NOMO-1 treated with dmso at 0.1 percent for 144 hours (cell line): ENCODE data around the gene STOX1.
"Not testable (repeated sequence)": the region's sequence is repeated elsewhere in the genome, so short reads cannot be mapped to it uniquely, and the experiment has no call there.

Source experiments
- DNase-seq: peaks from one replicate; lab custom pipeline; 2025; ENCODE audit not compliant: unreplicated experiment; lab: John Stamatoyannopoulos, UW

The STOX1 gene

GRCh38 chr10:68877482-68878110 is 50.3 kb downstream of the STOX1 start:
- DNase-seq, result no peak

GRCh38 chr10:68878496-68878895 is 51.2 kb downstream of the STOX1 start:
- DNase-seq, result no peak

GRCh38 chr10:68879628-68880027 is 52.3 kb downstream of the STOX1 start:
- no peak for DNase-seq

DNA sequence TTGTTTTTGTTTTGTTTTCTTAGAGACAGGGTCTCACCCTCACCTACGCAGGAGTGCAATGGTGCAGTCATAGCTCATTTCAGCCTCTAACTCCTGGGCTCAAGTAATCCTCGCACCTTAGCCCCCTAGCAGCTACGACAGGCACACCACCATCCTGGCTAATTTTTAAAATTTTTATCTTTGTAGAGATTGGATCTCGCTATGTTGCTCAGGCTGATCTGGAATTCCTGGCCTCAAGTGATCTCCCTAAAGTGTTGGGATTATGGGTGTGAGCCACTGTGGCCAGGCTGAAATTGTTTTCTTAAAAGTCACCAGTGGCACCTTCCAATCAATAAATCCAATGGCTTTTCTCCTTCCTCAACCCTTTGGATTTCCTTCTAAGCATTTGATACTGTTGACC is 52.9 kb downstream of the STOX1 start:
- no peak for DNase-seq

DNA sequence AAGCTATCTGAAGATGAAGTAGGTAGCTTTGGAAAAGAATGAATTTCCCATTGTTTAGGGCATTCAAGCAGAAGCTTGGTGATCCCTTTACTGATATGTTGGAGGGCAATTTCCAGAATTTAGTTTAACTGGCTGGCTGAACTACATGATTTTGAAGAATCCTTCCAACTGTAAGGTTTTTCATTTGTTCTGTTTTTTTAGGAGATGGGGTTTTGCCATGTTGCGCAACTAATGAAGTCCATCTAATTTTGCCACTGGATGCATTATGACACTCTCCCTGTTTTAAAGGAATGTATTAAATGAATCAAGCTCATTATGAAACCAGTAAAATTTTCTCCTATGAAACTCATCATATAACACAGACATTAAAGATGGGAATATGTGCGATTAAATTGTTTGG is 67.7 kb downstream of the STOX1 start:
- DNase-seq, result no peak

DNA sequence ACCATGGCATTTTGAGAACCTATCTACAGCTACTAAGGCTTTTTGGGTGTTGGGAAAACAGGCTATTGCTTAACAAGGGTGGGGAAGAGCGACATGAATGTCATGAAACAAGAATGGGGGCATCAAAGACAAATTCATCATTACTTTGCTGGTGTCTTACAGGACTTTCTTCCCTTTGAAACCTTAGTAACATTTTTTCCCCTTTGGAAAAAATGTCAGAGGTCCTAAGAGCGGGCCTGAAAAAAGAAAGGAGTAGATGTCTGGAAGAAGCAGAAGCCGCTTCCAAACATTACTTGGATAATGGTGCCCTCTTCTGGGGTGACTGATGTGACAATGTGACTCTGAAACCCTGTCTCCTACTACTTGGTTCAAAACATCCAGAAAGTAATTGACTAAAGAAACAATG is 70.0 kb downstream of the STOX1 start:
- DNase-seq, result peak; percentile 58

DNA sequence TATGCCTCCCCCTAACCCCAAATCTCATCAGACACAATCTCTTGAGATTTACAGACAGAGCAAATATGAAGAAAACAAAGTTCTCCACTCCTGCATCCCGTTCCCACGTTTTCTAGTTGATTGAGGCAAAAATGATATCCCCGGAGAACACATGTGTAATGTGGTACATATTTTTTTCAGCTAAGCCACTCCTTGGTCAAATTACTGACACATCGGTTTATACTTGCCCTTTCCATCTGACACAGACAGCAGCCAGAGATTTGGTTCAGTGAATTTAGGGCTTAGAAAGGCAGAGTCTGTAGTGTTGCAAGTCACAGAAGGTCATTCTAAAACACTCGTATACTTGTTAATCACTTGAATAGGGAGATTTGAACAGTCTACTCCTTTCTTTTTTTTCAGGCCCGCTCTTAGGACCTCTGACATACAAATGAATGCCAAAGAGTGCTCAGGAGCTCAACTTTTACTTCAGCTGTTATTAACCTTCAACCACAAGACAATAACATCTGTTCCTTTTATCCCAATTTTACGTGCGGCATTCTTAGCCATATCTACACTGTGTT is 71.9 kb downstream of the STOX1 start:
- no peak for DNase-seq

DNA sequence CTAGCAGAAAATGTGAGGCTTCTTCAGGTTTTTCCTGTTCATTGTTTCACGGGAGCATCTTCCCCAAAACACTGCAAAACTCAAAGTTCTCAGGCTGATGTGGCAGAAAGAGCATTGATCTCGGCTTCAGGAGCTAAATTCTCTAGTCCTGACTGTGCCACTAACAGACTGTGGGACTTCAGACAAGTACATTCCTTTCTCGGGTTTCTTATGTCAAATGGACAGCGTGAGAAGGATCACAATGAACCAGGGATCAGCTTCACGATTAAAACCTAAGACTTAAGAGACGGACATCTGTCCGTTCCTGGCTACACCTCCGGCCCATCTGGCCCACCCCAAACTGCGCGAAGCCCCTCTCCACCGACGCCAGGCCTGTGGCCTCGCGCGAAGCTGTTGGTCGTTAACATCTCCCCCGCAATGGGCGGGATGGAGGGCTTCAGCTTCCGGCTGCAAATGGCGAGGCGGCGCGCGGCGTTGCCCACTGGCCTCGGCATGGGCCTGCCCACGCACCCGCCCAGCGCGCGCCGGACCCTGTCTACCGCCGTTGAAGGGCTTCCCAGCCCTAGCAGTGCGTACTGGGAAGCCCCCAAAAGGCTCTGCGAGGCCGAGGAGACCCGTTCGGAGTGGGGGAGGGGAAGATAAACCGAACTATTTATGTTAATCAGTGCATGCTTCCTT is 73.2 kb downstream of the STOX1 start:
- no peak for DNase-seq

- DNase-seq, result peak; percentile 96
Measured at GRCh38 chr10:68901105-68901927, 74.0 kb downstream of the STOX1 start, which contains the start of gene DDX50. Gene DDX50, plus strand, starts transcription at chr10:68901315. Its CDS starts 70 bp downstream, at chr10:68901385.

GRCh38 chr10:68902382-68902781 is 75.1 kb downstream of the STOX1 start:
- DNase-seq, result no peak

DNA sequence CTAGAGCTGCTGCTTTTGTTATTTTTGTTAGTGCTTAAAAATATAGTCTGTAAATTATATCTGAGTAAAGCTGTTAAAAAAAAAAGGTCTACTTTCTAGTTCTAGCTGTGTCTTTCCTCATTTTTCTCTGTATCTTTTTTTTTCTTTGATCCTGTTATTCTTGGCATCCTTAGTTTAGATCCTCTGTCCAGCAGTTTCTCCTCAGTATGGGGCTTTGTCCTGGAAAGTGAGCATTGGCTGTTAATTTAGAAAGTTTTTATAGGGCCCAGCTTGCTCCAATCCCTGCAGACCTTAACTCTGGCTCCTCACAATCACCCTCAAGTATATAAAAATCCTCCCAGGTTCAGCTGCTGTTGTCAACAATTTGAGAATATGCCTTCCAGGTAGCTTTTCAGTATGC is 97.3 kb downstream of the STOX1 start:
- no peak for DNase-seq

DNA sequence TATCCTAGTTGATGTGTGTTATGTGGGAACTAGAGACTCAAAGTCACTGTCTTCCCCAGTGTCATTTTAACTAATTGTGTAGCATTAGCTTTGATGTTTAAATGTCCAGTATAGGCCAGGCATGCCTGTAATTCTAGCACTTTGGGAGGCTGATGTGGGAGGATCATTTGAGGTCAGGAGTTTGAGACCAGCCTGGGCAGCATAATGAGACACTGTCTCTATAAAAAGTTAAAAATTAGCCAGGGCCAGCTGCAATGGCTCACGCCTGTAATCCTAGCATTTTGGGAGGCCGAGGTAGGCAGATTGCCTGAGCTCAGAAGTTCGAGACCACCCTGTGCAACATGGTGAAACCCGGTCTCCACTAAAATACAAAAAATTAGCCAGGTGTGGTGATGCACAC is 98.2 kb downstream of the STOX1 start:
- DNase-seq, result no peak

DNA sequence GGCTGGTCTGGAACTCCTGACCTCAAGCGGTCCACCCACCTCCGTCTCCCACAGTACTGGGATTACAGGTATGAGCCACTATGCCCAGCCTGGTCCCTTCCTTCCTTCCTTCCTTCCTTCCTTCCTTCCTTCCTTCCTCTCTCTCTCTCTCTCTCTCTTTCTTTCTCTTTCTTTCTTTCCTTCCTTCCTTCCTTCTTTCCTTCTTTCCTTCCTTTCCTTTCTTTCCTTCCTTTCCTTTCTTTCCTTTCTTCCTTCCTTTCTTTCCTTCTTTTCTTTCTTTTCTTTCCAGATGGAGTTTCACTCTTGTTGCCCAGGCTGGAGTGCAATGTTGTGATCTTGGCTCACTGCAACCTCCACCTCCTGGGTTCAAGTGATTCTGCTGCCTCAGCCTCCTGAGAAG is 101.8 kb downstream of the STOX1 start:
- not testable (repeated sequence) for DNase-seq

DNA sequence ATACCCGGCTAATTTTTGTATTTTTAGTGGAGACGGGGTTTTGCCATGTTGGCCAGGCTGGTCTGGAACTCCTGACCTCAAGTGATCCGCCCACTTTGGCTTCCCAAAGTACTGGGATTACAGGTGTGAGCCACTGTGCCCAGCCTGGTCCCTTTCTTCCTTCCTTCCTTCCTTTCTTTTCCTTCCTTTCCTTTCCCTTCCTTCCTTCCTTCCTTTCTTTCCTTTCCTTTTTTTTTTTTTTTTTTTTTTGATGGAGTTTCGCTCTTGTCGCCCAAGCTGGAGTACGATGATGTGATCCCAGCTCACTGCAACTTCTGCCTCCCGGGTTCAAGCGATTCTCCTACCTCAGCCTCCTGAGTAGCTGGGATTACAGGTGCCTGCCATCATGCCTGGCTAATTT is 102.6 kb downstream of the STOX1 start:
- not testable (repeated sequence) for DNase-seq

- DNase-seq, result not testable (repeated sequence)
Measured at GRCh38 chr10:68932860-68933259, 105.5 kb downstream of the STOX1 start.

DNA sequence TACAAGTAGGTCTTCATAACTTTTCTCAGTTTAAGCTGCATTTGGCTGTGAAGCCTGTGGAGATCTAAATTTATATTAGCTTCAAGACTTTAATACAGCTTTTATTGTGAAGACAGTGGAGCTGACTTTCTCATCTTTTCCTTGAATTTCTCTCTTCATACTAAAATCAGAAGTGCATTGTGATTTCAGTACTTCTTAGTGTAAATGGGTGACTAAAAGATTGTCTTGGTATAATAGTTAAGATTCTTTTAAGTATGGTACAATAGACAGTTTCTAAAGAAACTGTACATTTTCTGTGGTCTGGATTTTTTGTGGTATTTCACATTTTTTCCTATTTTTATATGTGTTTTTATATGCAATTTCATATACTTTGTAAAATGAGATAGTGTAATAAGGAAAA is 107.7 kb downstream of the STOX1 start:
- no peak for DNase-seq

GRCh38 chr10:68938117-68938516 is 110.8 kb downstream of the STOX1 start:
- no peak for DNase-seq

DNA sequence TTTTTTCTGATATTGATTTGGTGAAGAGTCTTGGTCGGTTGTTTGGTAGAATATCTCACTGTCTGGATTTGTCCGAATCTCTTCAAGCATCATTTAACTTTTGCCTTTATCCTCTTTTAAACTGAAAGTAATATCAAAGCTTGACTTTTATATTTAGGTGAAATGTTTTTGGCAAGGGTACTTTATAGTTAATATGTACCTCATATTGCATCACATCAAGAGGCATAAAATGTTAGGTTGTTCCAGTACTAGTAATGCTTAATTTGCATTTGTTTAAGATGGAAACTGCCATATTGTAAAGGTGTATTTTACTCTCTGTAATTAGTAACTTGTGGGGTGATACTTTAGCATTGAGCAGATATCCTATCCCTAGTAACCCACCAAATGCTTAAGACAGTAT is 111.6 kb downstream of the STOX1 start:
- no peak for DNase-seq

DNA sequence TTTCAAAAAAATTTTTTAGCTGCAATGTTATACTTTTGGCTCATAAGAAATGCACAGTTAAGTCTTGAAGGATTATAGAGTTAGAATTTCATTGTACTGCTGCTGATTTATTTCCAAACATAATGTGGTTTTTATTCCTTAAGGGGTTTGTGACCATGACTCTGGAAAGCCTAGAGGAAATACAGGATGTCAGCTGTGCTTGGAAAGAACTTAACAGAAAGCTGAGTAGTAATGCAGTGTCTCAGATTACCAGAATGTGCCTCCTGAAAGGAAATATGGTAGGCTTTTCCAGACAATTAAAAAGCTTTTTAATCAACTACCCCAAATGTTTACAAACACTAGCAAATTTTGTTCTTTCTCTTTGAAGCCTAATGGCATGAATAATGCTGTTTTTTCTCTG is 113.6 kb downstream of the STOX1 start:
- not testable (repeated sequence) for DNase-seq
